T-helper 2 cell treated with Interferon-gamma antibody and Interleukin-4, amounts not matched to agents 5 μg/mL and 100 μg/mL, for 36 hours (primary cell): ENCODE data around the gene CBLC.
"Not testable (repeated sequence)": the region's sequence is repeated elsewhere in the genome, so short reads cannot be mapped to it uniquely, and the experiment has no call there.

Experiments
- DNase-seq: peaks from one replicate; pipeline ENCODE4 v3.0.0; 2021; ENCODE audit warnings: low spot score
- H3K27ac Mint-ChIP-seq: one replicate; pipeline ENCODE4 v1.8.0; 2021; ENCODE audit warnings: mild to moderate bottlenecking, mixed read lengths
- H3K27me3 Mint-ChIP-seq: one replicate; pipeline ENCODE4 v1.8.0; 2021; ENCODE audit warnings: low read depth, mixed read lengths
- H3K36me3 Mint-ChIP-seq: one replicate; pipeline ENCODE4 v1.8.0; 2021; ENCODE audit warnings: low read depth, mixed read lengths
- H3K4me1 Mint-ChIP-seq: one replicate; pipeline ENCODE4 v1.8.0; 2021; ENCODE audit warnings: low read depth, mixed read lengths
- H3K4me3 Mint-ChIP-seq: one replicate; pipeline ENCODE4 v1.8.0; 2022; ENCODE audit warnings: mild to moderate bottlenecking, moderate library complexity, mixed read lengths
- H3K9me3 Mint-ChIP-seq: one replicate; pipeline ENCODE4 v1.8.0; 2021; ENCODE audit warnings: mixed read lengths

Gene CBLC

GRCh38 chr19:44765033-44765948 is 12.4 kb upstream of the CBLC start:
- Mint-ChIP-seq H3K9me3 (no peaks in the 10 kb centered on the region), H3K36me3 (peaks cover 9% of the 10 kb centered on the region), H3K27ac (no peak overlapping the region), H3K4me3 (no peak overlapping the region), H3K27me3 (no peaks in the 10 kb centered on the region), H3K4me1 (peaks cover 43% of the 10 kb centered on the region)
- no peak for DNase-seq

GRCh38 chr19:44765949-44766335 is 11.7 kb upstream of the CBLC start:
- Mint-ChIP-seq H3K9me3 (no peaks in the 10 kb centered on the region), H3K27me3 (no peaks in the 10 kb centered on the region), H3K4me3 (no peak overlapping the region), H3K36me3 (peaks cover 4% of the 10 kb centered on the region), H3K4me1 (peaks cover 45% of the 10 kb centered on the region), H3K27ac (no peak overlapping the region)
- no peak for DNase-seq

GRCh38 chr19:44767295-44768180 is 10.2 kb upstream of the CBLC start:
- no peak for DNase-seq
- no peaks in the 10 kb centered on the region for H3K27me3 Mint-ChIP-seq
- no peaks in the 10 kb centered on the region for H3K9me3 Mint-ChIP-seq
- no peak overlapping the region for H3K4me3 Mint-ChIP-seq
- H3K4me1 Mint-ChIP-seq: peaks cover 44% of the 10 kb centered on the region
- H3K27ac Mint-ChIP-seq: no peak overlapping the region
- peaks cover 4% of the 10 kb centered on the region for H3K36me3 Mint-ChIP-seq

- H3K27ac Mint-ChIP-seq: peak overlapping the region; percentile 84
- no peaks in the 10 kb centered on the region for H3K9me3 Mint-ChIP-seq
- H3K36me3 Mint-ChIP-seq: no peaks in the 10 kb centered on the region
- peak overlapping the region; percentile 59 for H3K4me3 Mint-ChIP-seq
- DNase-seq: peak; percentile 92
- peaks cover 32% of the 10 kb centered on the region for H3K4me1 Mint-ChIP-seq
- no peaks in the 10 kb centered on the region for H3K27me3 Mint-ChIP-seq
Observed at GRCh38 chr19:44770550-44771257, 7.0 kb upstream of the CBLC start.

- H3K9me3 Mint-ChIP-seq, H3K4me3 Mint-ChIP-seq, H3K27me3 Mint-ChIP-seq, H3K36me3 Mint-ChIP-seq, H3K27ac Mint-ChIP-seq, DNase-seq: not testable (repeated sequence)
- H3K4me1 Mint-ChIP-seq: peaks cover 32% of the 10 kb centered on the region
Observed at GRCh38 chr19:44772144-44772543, 5.5 kb upstream of the CBLC start.

- Mint-ChIP-seq H3K4me3 (no peak overlapping the region), H3K27me3 (no peaks in the 10 kb centered on the region), H3K4me1 (peaks cover 24% of the 10 kb centered on the region), H3K36me3 (no peaks in the 10 kb centered on the region), H3K27ac (no peak overlapping the region), H3K9me3 (no peaks in the 10 kb centered on the region)
- no peak for DNase-seq
Observed at GRCh38 chr19:44772959-44773358, 4.7 kb upstream of the CBLC start.

- no peaks in the 10 kb centered on the region for H3K27me3 Mint-ChIP-seq
- no peak overlapping the region for H3K4me3 Mint-ChIP-seq
- DNase-seq: no peak
- no peak overlapping the region for H3K27ac Mint-ChIP-seq
- H3K36me3 Mint-ChIP-seq: no peaks in the 10 kb centered on the region
- H3K9me3 Mint-ChIP-seq: no peaks in the 10 kb centered on the region
- H3K4me1 Mint-ChIP-seq: peaks cover 4% of the 10 kb centered on the region
Observed at GRCh38 chr19:44775676-44776240, 1.9 kb upstream of the CBLC start.

- H3K36me3 Mint-ChIP-seq: no peaks in the 10 kb centered on the region
- no peaks in the 10 kb centered on the region for H3K27me3 Mint-ChIP-seq
- peaks cover 1% of the 10 kb centered on the region for H3K4me1 Mint-ChIP-seq
- no peak overlapping the region for H3K27ac Mint-ChIP-seq
- no peak for DNase-seq
- no peaks in the 10 kb centered on the region for H3K9me3 Mint-ChIP-seq
- H3K4me3 Mint-ChIP-seq: no peak overlapping the region
Observed at GRCh38 chr19:44776402-44777096, 1.1 kb upstream of the CBLC start.

GRCh38 chr19:44779150-44779549 is 1.5 kb downstream of the CBLC start:
- peaks cover under 1% of the 10 kb centered on the region for H3K4me1 Mint-ChIP-seq
- H3K9me3 Mint-ChIP-seq: no peaks in the 10 kb centered on the region
- no peak overlapping the region for H3K27ac Mint-ChIP-seq
- H3K27me3 Mint-ChIP-seq: no peaks in the 10 kb centered on the region
- H3K4me3 Mint-ChIP-seq: no peak overlapping the region
- no peaks in the 10 kb centered on the region for H3K36me3 Mint-ChIP-seq
- DNase-seq: no peak

GRCh38 chr19:44781694-44782093 is 4.0 kb downstream of the CBLC start:
- H3K36me3 Mint-ChIP-seq, H3K9me3 Mint-ChIP-seq, DNase-seq, H3K4me3 Mint-ChIP-seq, H3K4me1 Mint-ChIP-seq, H3K27ac Mint-ChIP-seq, H3K27me3 Mint-ChIP-seq: not testable (repeated sequence)

GRCh38 chr19:44782729-44783128 is 5.0 kb downstream of the CBLC start:
- no peaks in the 10 kb centered on the region for H3K9me3 Mint-ChIP-seq
- no peaks in the 10 kb centered on the region for H3K36me3 Mint-ChIP-seq
- H3K4me3 Mint-ChIP-seq: no peak overlapping the region
- DNase-seq: no peak
- peaks cover 4% of the 10 kb centered on the region for H3K4me1 Mint-ChIP-seq
- H3K27me3 Mint-ChIP-seq: no peaks in the 10 kb centered on the region
- no peak overlapping the region for H3K27ac Mint-ChIP-seq

GRCh38 chr19:44783545-44783944 is 5.9 kb downstream of the CBLC start:
- peaks cover 4% of the 10 kb centered on the region for H3K4me1 Mint-ChIP-seq
- no peaks in the 10 kb centered on the region for H3K27me3 Mint-ChIP-seq
- DNase-seq: no peak
- H3K4me3 Mint-ChIP-seq: no peak overlapping the region
- H3K36me3 Mint-ChIP-seq: no peaks in the 10 kb centered on the region
- no peak overlapping the region for H3K27ac Mint-ChIP-seq
- H3K9me3 Mint-ChIP-seq: no peaks in the 10 kb centered on the region

GRCh38 chr19:44785271-44785670 is 7.6 kb downstream of the CBLC start:
- H3K9me3 Mint-ChIP-seq: no peaks in the 10 kb centered on the region
- no peak for DNase-seq
- H3K36me3 Mint-ChIP-seq: no peaks in the 10 kb centered on the region
- no peak overlapping the region for H3K4me3 Mint-ChIP-seq
- H3K27ac Mint-ChIP-seq: no peak overlapping the region
- peaks cover 4% of the 10 kb centered on the region for H3K4me1 Mint-ChIP-seq
- no peaks in the 10 kb centered on the region for H3K27me3 Mint-ChIP-seq
